Osteoblast (primary cell): ENCODE results near the gene CXCR6. TPM values are rescaled to one million over a fixed set of nuclear protein-coding genes. Genes with fewer than 3 reads are reported as not detected.

Source experiments
- DNase-seq: peaks from one replicate; pipeline ENCODE4 v3.0.0; 2011; ENCODE audit warnings: low spot score, mixed read lengths; ENCODE audit not compliant: insufficient read length; ENCODE audit errors: missing footprints
- H2AFZ ChIP-seq: 2 replicates; pipeline ENCODE4 v1.6.0; 2011; ENCODE audit warnings: mild to moderate bottlenecking, low read length
- H3K27ac ChIP-seq: 2 replicates; pipeline ENCODE4 v1.5.1; 2011; ENCODE audit warnings: mild to moderate bottlenecking, low read depth, low read length, moderate library complexity
- H3K27me3 ChIP-seq: 2 replicates; pipeline ENCODE4 v1.6.0; 2012; ENCODE audit warnings: mild to moderate bottlenecking, control low read depth, inconsistent platforms, low read length, moderate library complexity; ENCODE audit not compliant: insufficient read depth
- H3K36me3 ChIP-seq: 2 replicates; pipeline ENCODE4 v1.5.1; 2011; ENCODE audit warnings: mild to moderate bottlenecking, low read length, control low read depth, moderate library complexity; ENCODE audit not compliant: insufficient read depth
- H3K4me1 ChIP-seq: 2 replicates; pipeline ENCODE4 v1.5.1; 2011; ENCODE audit warnings: mild to moderate bottlenecking, low read length, control low read depth, moderate library complexity; ENCODE audit not compliant: insufficient read depth
- H3K4me2 ChIP-seq: 2 replicates; pipeline ENCODE4 v1.6.0; 2011; ENCODE audit warnings: mild to moderate bottlenecking, low read length; ENCODE audit not compliant: insufficient read depth
- H3K4me3 ChIP-seq: fragments of 200-600 bp; sonication (generic); 3 replicates; pipeline ENCODE4 v1.5.1; 2012; ENCODE audit warnings: mild to moderate bottlenecking, low read length, inconsistent platforms; ENCODE audit not compliant: insufficient read depth
- H3K79me2 ChIP-seq: 2 replicates; pipeline ENCODE4 v1.6.0; 2012; ENCODE audit warnings: mild to moderate bottlenecking, low read length, control low read depth, inconsistent platforms; ENCODE audit not compliant: insufficient read depth
- H3K9me3 ChIP-seq: 2 replicates; pipeline ENCODE4 v1.5.1; 2011; ENCODE audit warnings: low read depth, low read length, control low read depth
- H4K20me1 ChIP-seq: 2 replicates; pipeline ENCODE4 v1.6.0; 2012; ENCODE audit warnings: mild to moderate bottlenecking, low read length, control low read depth; ENCODE audit not compliant: insufficient read depth
- CTCF ChIP-seq: IDR thresholded peaks from 2 replicates; pipeline ENCODE4 v1.5.1; 2011; ENCODE audit warnings: mild to moderate bottlenecking, low read depth, low read length, moderate library complexity; ENCODE audit errors: extremely low read depth
- total RNA-seq: library from RNA; depleted of rRNA; stranded (reverse); fragments of >200 nt; gene quantifications from 2 replicates; pipeline ENCODE4 v1.2.3, GENCODE V29; 2012

The CXCR6 gene
- total RNA-seq, 1 donor: not detected

DNA sequence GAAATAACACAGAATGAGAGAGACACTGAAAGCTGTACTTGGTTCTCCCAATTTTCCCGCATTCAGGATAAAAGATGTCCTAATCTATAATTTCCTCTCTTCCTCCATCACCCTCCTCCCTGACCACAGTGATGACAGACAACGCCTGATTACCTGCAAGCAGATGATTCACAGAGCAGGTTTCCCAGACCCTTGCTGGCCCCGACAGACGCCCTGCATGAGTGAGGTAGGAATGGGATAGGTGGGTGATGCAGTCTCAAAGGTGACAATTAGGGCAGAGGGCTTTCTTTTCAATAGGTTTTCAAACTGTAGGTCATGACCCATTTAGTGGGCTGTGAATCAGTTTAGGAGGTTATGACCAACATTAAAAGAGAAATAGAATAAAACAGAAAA, 5.2 kb upstream of the CXCR6 start:
- Histone ChIP-seq H2AFZ (no peak overlapping the region), H3K9me3 (no peaks in the 10 kb centered on the region), H4K20me1 (peaks cover 3% of the 10 kb centered on the region), H3K79me2 (no peaks in the 10 kb centered on the region), H3K36me3 (peaks cover 17% of the 10 kb centered on the region), H3K4me2 (no peak overlapping the region), H3K27ac (no peak overlapping the region), H3K27me3 (no peaks in the 10 kb centered on the region), H3K4me3 (no peak overlapping the region), H3K4me1 (peaks cover 7% of the 10 kb centered on the region)
- TF ChIP-seq CTCF: no peak
- no peak for DNase-seq

GRCh38 chr3:45938864-45939263, 4.4 kb upstream of the CXCR6 start:
- Histone ChIP-seq H3K9me3 (no peaks in the 10 kb centered on the region), H3K79me2 (no peaks in the 10 kb centered on the region), H3K27ac (no peak overlapping the region), H3K4me1 (peaks cover 9% of the 10 kb centered on the region), H3K36me3 (peaks cover 17% of the 10 kb centered on the region), H3K27me3 (no peaks in the 10 kb centered on the region), H3K4me2 (no peak overlapping the region), H3K4me3 (no peak overlapping the region), H4K20me1 (peaks cover 3% of the 10 kb centered on the region), H2AFZ (peak overlapping the region; percentile 25)
- peak; percentile 91 for DNase-seq
- peak; percentile 92 for TF ChIP-seq CTCF

- TF ChIP-seq CTCF: no peak
- Histone ChIP-seq H3K4me2 (no peak overlapping the region), H3K27ac (no peak overlapping the region)
These were observed 3.9 kb upstream of the CXCR6 start for GRCh38 chr3:45939341-45939771.

GRCh38 chr3:45940004-45940780, 3.1 kb upstream of the CXCR6 start:
- TF ChIP-seq CTCF: no peak
- H3K27me3 ChIP-seq: no peaks in the 10 kb centered on the region
- H3K79me2 ChIP-seq: no peaks in the 10 kb centered on the region
- peaks cover 9% of the 10 kb centered on the region for H3K4me1 ChIP-seq
- peaks cover 8% of the 10 kb centered on the region for H4K20me1 ChIP-seq
- H3K27ac ChIP-seq: no peak overlapping the region
- no peak overlapping the region for H3K4me3 ChIP-seq
- DNase-seq: no peak
- H2AFZ ChIP-seq: no peak overlapping the region
- peaks cover 8% of the 10 kb centered on the region for H3K36me3 ChIP-seq
- no peaks in the 10 kb centered on the region for H3K9me3 ChIP-seq
- H3K4me2 ChIP-seq: no peak overlapping the region

More at GRCh38 chr3:45939341-45939771, 3.9 kb upstream of the CXCR6 start:
- Histone ChIP-seq H3K4me1 (peaks cover 9% of the 10 kb centered on the region), H3K9me3 (no peaks in the 10 kb centered on the region), H3K27me3 (no peaks in the 10 kb centered on the region), H3K4me3 (no peak overlapping the region), H3K79me2 (no peaks in the 10 kb centered on the region), H3K36me3 (peaks cover 16% of the 10 kb centered on the region), H2AFZ (no peak overlapping the region), H4K20me1 (peaks cover 3% of the 10 kb centered on the region)
- DNase-seq: peak; percentile 79
